ENCODE results near the gene TBCE.

GRCh38 chr1:235465066-235465465 is 97.8 kb downstream of the TBCE start:
- TF ChIP-seq CTCF (IDR thresholded peaks at IDR 0.05 in 4 of 5, conservative IDR thresholded peaks at IDR 0.05 in 1 of 5): no peak
- no peak for TF ChIP-seq POLR2A (IDR thresholded peaks at IDR 0.05)

Data from gastrocnemius medialis (tissue), 4 donors.